Measurements from ENCODE around the gene PARD3B.

The PARD3B gene

DNA sequence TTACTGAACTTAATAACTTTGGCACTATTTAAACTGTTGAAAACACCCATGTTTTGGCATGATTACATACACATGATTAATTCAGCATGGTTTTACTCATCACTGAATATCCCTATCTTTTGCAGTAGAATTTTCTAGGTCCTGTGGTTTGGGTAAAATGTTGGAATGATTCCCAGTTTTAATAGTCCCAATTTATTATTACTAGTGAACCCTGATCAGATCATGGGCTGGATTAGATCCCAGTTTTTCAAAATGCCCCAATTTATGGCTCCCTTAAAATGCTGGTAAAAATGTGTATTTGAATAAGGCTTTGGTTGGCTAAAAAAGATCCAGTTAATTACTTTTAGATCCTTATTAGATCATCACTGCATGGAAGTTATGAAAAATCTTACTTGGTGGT lies 863.4 kb downstream of the PARD3B start:
- no peak for DNase-seq (ENCODE audit: extremely low spot score)
- ChIA-PET CTCF (interaction anchor here (0.5 kb wide), 1 partner anchor 716 kb away, joined by 3 read pairs; no protein-coding TSS in a partner anchor), POLR2A (no interaction called here)
- TF ChIP-seq BHLHE40 (IDR thresholded peaks at IDR 0.05; ENCODE audit: borderline replicate concordance) (no peak), NFRKB (IDR thresholded peaks at IDR 0.05) (no peak), HDGF (IDR thresholded peaks at IDR 0.05; ENCODE audit: borderline replicate concordance) (no peak), TARDBP (IDR thresholded peaks at IDR 0.05) (no peak), FOXM1 (IDR thresholded peaks at IDR 0.05; ENCODE audit: borderline replicate concordance) (no peak), FOXK2 (IDR thresholded peaks at IDR 0.05) (no peak), L3MBTL2 (conservative IDR thresholded peaks at IDR 0.05) (no peak), SP1 (IDR thresholded peaks at IDR 0.05) (no peak), SUZ12 (IDR thresholded peaks at IDR 0.05) (no peak), LEF1 (IDR thresholded peaks at IDR 0.05; ENCODE audit: borderline replicate concordance) (no peak), ARNT (IDR thresholded peaks at IDR 0.05) (no peak), ZNF384 (IDR thresholded peaks at IDR 0.05) (no peak), FOXA1 (IDR thresholded peaks at IDR 0.05) (no peak), CTBP1 (IDR thresholded peaks at IDR 0.05; ENCODE audit: borderline replicate concordance) (no peak), ELF4 (IDR thresholded peaks at IDR 0.05) (no peak)
- TF ChIP-seq, protein P1, sequence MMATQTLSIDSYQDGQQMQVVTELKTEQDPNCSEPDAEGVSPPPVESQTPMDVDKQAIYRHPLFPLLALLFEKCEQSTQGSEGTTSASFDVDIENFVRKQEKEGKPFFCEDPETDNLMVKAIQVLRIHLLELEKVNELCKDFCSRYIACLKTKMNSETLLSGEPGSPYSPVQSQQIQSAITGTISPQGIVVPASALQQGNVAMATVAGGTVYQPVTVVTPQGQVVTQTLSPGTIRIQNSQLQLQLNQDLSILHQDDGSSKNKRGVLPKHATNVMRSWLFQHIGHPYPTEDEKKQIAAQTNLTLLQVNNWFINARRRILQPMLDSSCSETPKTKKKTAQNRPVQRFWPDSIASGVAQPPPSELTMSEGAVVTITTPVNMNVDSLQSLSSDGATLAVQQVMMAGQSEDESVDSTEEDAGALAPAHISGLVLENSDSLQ (IDR thresholded peaks at IDR 0.05): no peak

DNA sequence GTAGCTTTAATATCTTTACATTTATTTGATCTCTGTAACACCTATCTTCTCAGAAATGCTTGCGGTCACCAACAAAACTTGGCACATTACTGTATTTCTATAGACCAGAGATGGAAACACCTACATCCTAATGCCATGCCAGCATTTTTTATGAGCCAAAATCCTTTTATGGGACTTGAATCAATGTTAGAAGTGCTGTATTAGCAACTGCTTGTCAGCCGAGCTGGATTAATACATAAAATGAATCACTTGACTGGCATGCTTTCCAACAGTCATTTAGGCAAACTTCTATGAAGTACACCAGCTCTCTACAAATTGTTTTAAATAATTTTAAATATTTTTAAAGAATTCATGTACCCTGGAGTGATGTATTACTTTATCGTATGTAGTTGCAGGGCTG lies 864.1 kb downstream of the PARD3B start:
- ChIA-PET POLR2A (no interaction called here), CTCF (no interaction called here)
- no peak for DNase-seq (ENCODE audit: extremely low spot score)
- TF ChIP-seq BHLHE40 (IDR thresholded peaks at IDR 0.05; ENCODE audit: borderline replicate concordance): no peak
- TF ChIP-seq CTBP1 (IDR thresholded peaks at IDR 0.05; ENCODE audit: borderline replicate concordance): no peak
- TF ChIP-seq, protein P1 (IDR thresholded peaks at IDR 0.05): no peak
- no peak for TF ChIP-seq FOXK2 (IDR thresholded peaks at IDR 0.05)
- TF ChIP-seq TARDBP (IDR thresholded peaks at IDR 0.05): no peak
- no peak for TF ChIP-seq SP1 (IDR thresholded peaks at IDR 0.05)
- TF ChIP-seq ZNF384 (IDR thresholded peaks at IDR 0.05): no peak
- no peak for TF ChIP-seq NFRKB (IDR thresholded peaks at IDR 0.05)
- TF ChIP-seq FOXA1 (IDR thresholded peaks at IDR 0.05): no peak
- no peak for TF ChIP-seq ELF4 (IDR thresholded peaks at IDR 0.05)
- no peak for TF ChIP-seq FOXM1 (IDR thresholded peaks at IDR 0.05; ENCODE audit: borderline replicate concordance)
- TF ChIP-seq SUZ12 (IDR thresholded peaks at IDR 0.05): no peak
- no peak for TF ChIP-seq L3MBTL2 (conservative IDR thresholded peaks at IDR 0.05)
- no peak for TF ChIP-seq HDGF (IDR thresholded peaks at IDR 0.05; ENCODE audit: borderline replicate concordance)

- ChIA-PET CTCF (no interaction called here), POLR2A (no interaction called here)
- DNase-seq (ENCODE audit: extremely low spot score): no peak
- no peak for TF ChIP-seq SP1 (IDR thresholded peaks at IDR 0.05)
- TF ChIP-seq ELF4 (IDR thresholded peaks at IDR 0.05): no peak
- TF ChIP-seq TARDBP (IDR thresholded peaks at IDR 0.05): no peak
Observed at GRCh38 chr2:205411558-205411957, 866.3 kb downstream of the PARD3B start.

- ChIA-PET POLR2A (no interaction called here), CTCF (interaction anchor here (0.8 kb wide), 1 partner anchor 536 kb away, joined by 3 read pairs; no protein-coding TSS in a partner anchor)
- DNase-seq (ENCODE audit: extremely low spot score): no peak
- TF ChIP-seq ARNT (IDR thresholded peaks at IDR 0.05): no peak
- no peak for TF ChIP-seq TARDBP (IDR thresholded peaks at IDR 0.05)
Observed at GRCh38 chr2:205424326-205424725, 879.1 kb downstream of the PARD3B start.

GRCh38 chr2:205425102-205425501 lies 879.8 kb downstream of the PARD3B start:
- no peak for DNase-seq (ENCODE audit: extremely low spot score)
- POLR2A ChIA-PET: no interaction called here
- TF ChIP-seq TARDBP (IDR thresholded peaks at IDR 0.05) (no peak), BHLHE40 (IDR thresholded peaks at IDR 0.05; ENCODE audit: borderline replicate concordance) (no peak), ARNT (IDR thresholded peaks at IDR 0.05) (no peak), LEF1 (IDR thresholded peaks at IDR 0.05; ENCODE audit: borderline replicate concordance) (no peak), SP1 (IDR thresholded peaks at IDR 0.05) (no peak), FOXM1 (IDR thresholded peaks at IDR 0.05; ENCODE audit: borderline replicate concordance) (no peak)
- TF ChIP-seq, protein P1 (IDR thresholded peaks at IDR 0.05): no peak
- CTCF ChIA-PET: interaction anchor here (0.8 kb wide), 1 partner anchor 537 kb away, joined by 3 read pairs; no protein-coding TSS in a partner anchor

DNA sequence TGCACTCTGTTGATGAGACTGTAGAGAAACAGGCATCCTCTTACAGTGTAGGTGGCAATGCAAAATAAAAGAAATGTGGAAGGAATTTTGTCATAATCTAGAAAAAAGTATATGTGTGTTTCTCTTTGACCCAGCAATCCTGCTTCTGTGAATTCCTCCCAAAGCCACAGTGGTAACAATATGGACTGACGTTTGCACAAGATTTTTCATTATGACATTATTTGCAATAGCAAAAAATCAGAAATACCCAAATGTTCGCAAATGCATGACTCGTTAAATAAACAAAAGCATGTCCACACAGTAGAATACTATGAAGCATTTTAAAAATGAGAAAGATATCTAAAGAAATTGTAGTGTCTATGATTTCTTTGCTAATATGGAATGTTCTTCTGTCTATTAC lies 881.8 kb downstream of the PARD3B start:
- POLR2A ChIA-PET: no interaction called here
- no peak for TF ChIP-seq BHLHE40 (IDR thresholded peaks at IDR 0.05; ENCODE audit: borderline replicate concordance)
- no peak for TF ChIP-seq HDGF (IDR thresholded peaks at IDR 0.05; ENCODE audit: borderline replicate concordance)
- no peak for TF ChIP-seq FOXA1 (IDR thresholded peaks at IDR 0.05)
- TF ChIP-seq LEF1 (IDR thresholded peaks at IDR 0.05; ENCODE audit: borderline replicate concordance): no peak
- TF ChIP-seq CTBP1 (IDR thresholded peaks at IDR 0.05; ENCODE audit: borderline replicate concordance): no peak
- no peak for TF ChIP-seq FOXM1 (IDR thresholded peaks at IDR 0.05; ENCODE audit: borderline replicate concordance)
- TF ChIP-seq TARDBP (IDR thresholded peaks at IDR 0.05): no peak
- TF ChIP-seq FOXK2 (IDR thresholded peaks at IDR 0.05): no peak
- no peak for TF ChIP-seq L3MBTL2 (conservative IDR thresholded peaks at IDR 0.05)
- no peak for TF ChIP-seq NFRKB (IDR thresholded peaks at IDR 0.05)
- TF ChIP-seq, protein P1 (IDR thresholded peaks at IDR 0.05): no peak
- TF ChIP-seq ELF4 (IDR thresholded peaks at IDR 0.05): no peak
- no peak for TF ChIP-seq ARNT (IDR thresholded peaks at IDR 0.05)
- TF ChIP-seq ZNF384 (IDR thresholded peaks at IDR 0.05): no peak
- TF ChIP-seq SUZ12 (IDR thresholded peaks at IDR 0.05): no peak
- TF ChIP-seq SP1 (IDR thresholded peaks at IDR 0.05): no peak

More for the DNA sequence above, 881.8 kb downstream of the PARD3B start:
- CTCF ChIA-PET: no interaction called here
- no peak for DNase-seq (ENCODE audit: extremely low spot score)
